ENCODE results near the gene SGO2. TPM values are rescaled to one million over a fixed set of nuclear protein-coding genes. Genes with fewer than 3 reads are reported as not detected.

Gene SGO2, protein sequence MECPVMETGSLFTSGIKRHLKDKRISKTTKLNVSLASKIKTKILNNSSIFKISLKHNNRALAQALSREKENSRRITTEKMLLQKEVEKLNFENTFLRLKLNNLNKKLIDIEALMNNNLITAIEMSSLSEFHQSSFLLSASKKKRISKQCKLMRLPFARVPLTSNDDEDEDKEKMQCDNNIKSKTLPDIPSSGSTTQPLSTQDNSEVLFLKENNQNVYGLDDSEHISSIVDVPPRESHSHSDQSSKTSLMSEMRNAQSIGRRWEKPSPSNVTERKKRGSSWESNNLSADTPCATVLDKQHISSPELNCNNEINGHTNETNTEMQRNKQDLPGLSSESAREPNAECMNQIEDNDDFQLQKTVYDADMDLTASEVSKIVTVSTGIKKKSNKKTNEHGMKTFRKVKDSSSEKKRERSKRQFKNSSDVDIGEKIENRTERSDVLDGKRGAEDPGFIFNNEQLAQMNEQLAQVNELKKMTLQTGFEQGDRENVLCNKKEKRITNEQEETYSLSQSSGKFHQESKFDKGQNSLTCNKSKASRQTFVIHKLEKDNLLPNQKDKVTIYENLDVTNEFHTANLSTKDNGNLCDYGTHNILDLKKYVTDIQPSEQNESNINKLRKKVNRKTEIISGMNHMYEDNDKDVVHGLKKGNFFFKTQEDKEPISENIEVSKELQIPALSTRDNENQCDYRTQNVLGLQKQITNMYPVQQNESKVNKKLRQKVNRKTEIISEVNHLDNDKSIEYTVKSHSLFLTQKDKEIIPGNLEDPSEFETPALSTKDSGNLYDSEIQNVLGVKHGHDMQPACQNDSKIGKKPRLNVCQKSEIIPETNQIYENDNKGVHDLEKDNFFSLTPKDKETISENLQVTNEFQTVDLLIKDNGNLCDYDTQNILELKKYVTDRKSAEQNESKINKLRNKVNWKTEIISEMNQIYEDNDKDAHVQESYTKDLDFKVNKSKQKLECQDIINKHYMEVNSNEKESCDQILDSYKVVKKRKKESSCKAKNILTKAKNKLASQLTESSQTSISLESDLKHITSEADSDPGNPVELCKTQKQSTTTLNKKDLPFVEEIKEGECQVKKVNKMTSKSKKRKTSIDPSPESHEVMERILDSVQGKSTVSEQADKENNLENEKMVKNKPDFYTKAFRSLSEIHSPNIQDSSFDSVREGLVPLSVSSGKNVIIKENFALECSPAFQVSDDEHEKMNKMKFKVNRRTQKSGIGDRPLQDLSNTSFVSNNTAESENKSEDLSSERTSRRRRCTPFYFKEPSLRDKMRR
- total RNA-seq = 19.7 and 20.5 TPM in 2 replicates
- 1.3 and 1.7 TPM in 2 replicates for polyA plus RNA-seq
- polyA plus RNA-seq (2011; cell fraction: cytosol; rRNA removed) = 5.4 and 6.0 TPM in 2 replicates
- polyA plus RNA-seq (2011; cell fraction: nucleus; rRNA removed) = 5.3 and 10.2 TPM in 2 replicates
- 6.5 and 15.9 TPM in 2 replicates for polyA plus RNA-seq (2012)
- 2.4 and 3.7 TPM in 2 replicates for polyA minus RNA-seq
- polyA minus RNA-seq (2011; cell fraction: cytosol; rRNA and poly(A)+ RNA removed) = 4.2 TPM
- 10.3 and 10.7 TPM in 2 replicates for polyA minus RNA-seq (2011; cell fraction: nucleus; rRNA and poly(A)+ RNA removed)
- Bru-seq, nascent RNA = percentile 69 among the genes with signal in this experiment
- BruChase-seq, experiment 1, labeled RNA remaining after a 6-hour chase = percentile 64 among the genes with signal in this experiment
- BruChase-seq, experiment 2, labeled RNA remaining after a 2-hour chase = percentile 62 among the genes with signal in this experiment
- long read RNA-seq, full-length matches to known transcripts = 29 of 37 reads
- long read RNA-seq, partial matches to known transcripts = 3 of 37 reads
- long read RNA-seq, other reads (novel, unspliced or antisense) = 5 of 37 reads

DNA sequence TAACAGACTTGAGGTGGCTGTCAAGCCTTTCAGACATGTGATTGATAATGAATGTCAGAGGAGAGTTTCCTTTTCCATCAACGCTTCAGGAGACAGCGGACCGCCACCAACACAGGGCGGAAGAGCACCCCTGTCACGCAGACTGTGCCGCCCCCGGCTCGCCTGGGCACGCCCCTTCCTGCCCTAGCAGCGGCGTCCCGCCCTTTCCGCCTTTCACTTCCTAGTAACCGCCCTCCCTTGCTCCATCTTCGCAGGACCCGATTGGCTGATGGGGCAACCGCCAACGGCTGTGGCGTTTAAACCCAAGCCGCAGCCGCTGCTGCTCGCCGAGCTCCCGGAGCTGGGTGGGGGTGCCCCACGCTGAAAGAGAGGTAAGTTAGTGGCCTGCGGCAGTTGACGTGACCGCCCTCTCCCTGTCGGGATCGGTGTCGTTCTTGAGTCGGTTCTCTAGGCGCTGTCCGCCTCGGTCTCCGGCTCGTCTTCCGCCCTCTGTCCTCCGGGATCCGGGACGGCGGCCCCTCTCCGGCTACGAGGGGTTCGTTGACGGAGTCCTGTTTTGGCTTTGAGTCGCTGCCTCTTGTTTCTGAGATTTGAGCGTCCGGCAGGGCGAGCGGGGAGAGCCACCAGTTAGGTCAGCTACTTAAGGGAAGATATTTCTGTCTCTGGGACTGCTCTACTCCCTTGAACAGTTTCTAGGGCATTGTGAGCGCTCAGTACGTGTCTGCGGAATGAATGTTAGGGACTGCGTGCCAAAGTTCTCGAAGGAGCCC is at the start of gene SGO2:
Gene SGO2, plus strand, starts transcription at position 326 of the 770 bp plus-strand sequence. CDS start 6,769 bp downstream, outside the sequence.
- peak; percentile 95 for FAIRE-seq

More for the DNA sequence above, at the start of gene SGO2:
- H3K9me3 ChIP-seq (replicated peaks; ENCODE audit: control insufficient read depth, insufficient read depth, low read length) = no peaks in the 10 kb centered on the region
- no peaks in the 10 kb centered on the region for H4K20me1 ChIP-seq (replicated peaks; ENCODE audit: control insufficient read depth, extremely low read depth, insufficient read depth, low read length)
- intact Hi-C loops (cut with micrococcal nuclease) = loop anchor here (1.0 to 5.0 kb wide), 3 partner anchors 16 to 911 kb away; partner anchors contain the start of gene KCTD18
- peaks cover 47% of the 10 kb centered on the region for H3K79me2 ChIP-seq (ENCODE audit: control insufficient read depth, insufficient read depth, low read length)
- TF ChIP-seq FOS (IDR thresholded peaks at IDR 0.05; ENCODE audit: borderline replicate concordance, insufficient read depth, low read length) (no peak), CTCF (IDR thresholded peaks at IDR 0.05; ENCODE audit: extremely low read depth in 1 of 2, insufficient read depth in 1 of 2, low read depth in 1 of 2, low read length in 2 of 2) (no peak), POLR2A (IDR thresholded peaks at IDR 0.05; ENCODE audit: low read depth, low read length) (peak; percentile 90), GATA2 (IDR thresholded peaks at IDR 0.05; ENCODE audit: insufficient read depth, insufficient read length, low read depth, low read length) (no peak), MYC (IDR thresholded peaks at IDR 0.05; ENCODE audit: low read depth, low read length) (no peak), JUN (IDR thresholded peaks at IDR 0.05; ENCODE audit: borderline replicate concordance, insufficient read depth, insufficient read length, low read depth) (no peak), EZH2 (IDR thresholded peaks at IDR 0.05; ENCODE audit: borderline replicate concordance, low read depth, low read length, severe bottlenecking) (no peak), POLR2AphosphoS5 (IDR thresholded peaks at IDR 0.05; ENCODE audit: insufficient read depth, low read depth, low read length) (peak; percentile 55)
- TF ChIP-seq, protein P1, sequence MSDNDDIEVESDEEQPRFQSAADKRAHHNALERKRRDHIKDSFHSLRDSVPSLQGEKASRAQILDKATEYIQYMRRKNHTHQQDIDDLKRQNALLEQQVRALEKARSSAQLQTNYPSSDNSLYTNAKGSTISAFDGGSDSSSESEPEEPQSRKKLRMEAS (IDR thresholded peaks at IDR 0.05; ENCODE audit: insufficient read depth, insufficient read length) = no peak
- H3K4me3 ChIP-seq (replicated peaks in 1 of 3; ENCODE audit: insufficient read depth in 1 of 3, low read depth in 1 of 3, low read length in 3 of 3) = peak within 1 kb of the TSS; percentile 66 to 83 (median 67)
- TSS peak; percentile 79 for BruUV-seq (replicated peaks)
- CTCF ChIA-PET = interaction anchor here (0.8 to 1.5 kb wide), 7 partner anchors 11 to 553 kb away, joined by 3 to 5 read pairs (median 3); partner anchors contain the start of genes AOX1 and KCTD18
- peak within 1 kb of the TSS; percentile 91 for H3K4me2 ChIP-seq (ENCODE audit: insufficient read depth, low read length)
- no peaks in the 10 kb centered on the region for H3K9me1 ChIP-seq (replicated peaks; ENCODE audit: control insufficient read depth, extremely low read depth, insufficient read depth, low read length)
- dilution Hi-C loops (cut with MboI; ENCODE audit: extremely low pct_ligation_motif_present, low sequenced_read_pairs) = no loop called here
- peaks cover 17 to 19% of the 10 kb centered on the region in 2 experiments for H3K27me3 ChIP-seq (ENCODE audit: control insufficient read depth in 2 of 2, insufficient read depth in 2 of 2, low read length in 2 of 2)
- H2AFZ ChIP-seq (ENCODE audit: low read depth, low read length) = peak within 1 kb of the TSS; percentile 92
- peak within 1 kb of the TSS; percentile 8 for H3K27ac ChIP-seq (ENCODE audit: insufficient read depth, low read depth, low read length)
- DNase-seq (ENCODE audit: low read depth, low spot score) = peak; percentile 95
- peak within 1 kb of the TSS; percentile 53 for H3K9ac ChIP-seq (replicated peaks; ENCODE audit: extremely low read depth, insufficient read depth, low read length)
- no peaks in the 10 kb centered on the region for H3K36me3 ChIP-seq (ENCODE audit: control insufficient read depth in 2 of 2, extremely low read depth in 1 of 2, insufficient read depth in 2 of 2, low read length in 2 of 2)
- POLR2A ChIA-PET = interaction anchor here (1.1 kb wide), 1 partner anchor 16 kb away, joined by 3 read pairs; the partner anchor contains the start of gene KCTD18
- H3K4me1 ChIP-seq (ENCODE audit: control insufficient read depth, extremely low read depth, insufficient read depth, low read length) = peaks cover 8% of the 10 kb centered on the region
